H9 (cell line): Measurements from ENCODE around the gene PLEKHG5. TPM values are rescaled to one million over a fixed set of nuclear protein-coding genes. Genes with fewer than 3 reads are reported as not detected.
A peak's percentile ranks its signal among the peaks of the same experiment; 100 is the strongest.

ENCODE experiments used
- DNase-seq: peaks from one replicate; pipeline ENCODE4 v3.0.0-alpha.2; 2017
- H2AFZ ChIP-seq: one replicate; pipeline ENCODE4 v1.6.1; 2013; ENCODE audit warnings: mild to moderate bottlenecking, low read length, control low read depth, moderate library complexity
- H2AK5ac ChIP-seq: 2 replicates; pipeline ENCODE4 v1.6.1; 2013; ENCODE audit warnings: low read length, control low read depth, mixed read lengths; ENCODE audit not compliant: insufficient read length
- H2BK120ac ChIP-seq: one replicate; pipeline ENCODE4 v1.6.1; 2013; ENCODE audit warnings: low read depth, mild to moderate bottlenecking, low read length, control low read depth, inconsistent platforms; ENCODE audit not compliant: poor library complexity, severe bottlenecking
- H2BK12ac ChIP-seq: 2 replicates; pipeline ENCODE4 v1.6.1; 2013; ENCODE audit warnings: low read length, control low read depth, mixed read lengths, low read depth; ENCODE audit not compliant: insufficient read length
- H2BK15ac ChIP-seq: 2 replicates; pipeline ENCODE4 v1.6.1; 2013; ENCODE audit warnings: low read depth, low read length, control low read depth
- H2BK20ac ChIP-seq: one replicate; pipeline ENCODE4 v1.6.1; 2013; ENCODE audit warnings: low read depth, mild to moderate bottlenecking, low read length, control low read depth, inconsistent platforms; ENCODE audit not compliant: poor library complexity, severe bottlenecking
- H2BK5ac ChIP-seq: 2 replicates; pipeline ENCODE4 v1.6.1; 2013; ENCODE audit warnings: low read length, control low read depth, mixed read lengths; ENCODE audit not compliant: insufficient read length
- H3K14ac ChIP-seq: 2 replicates; pipeline ENCODE4 v1.6.1; 2013; ENCODE audit warnings: low read length, control low read depth; ENCODE audit not compliant: insufficient read depth
- H3K18ac ChIP-seq: 2 replicates; pipeline ENCODE4 v1.6.1; 2013; ENCODE audit warnings: low read depth, mild to moderate bottlenecking, mixed read lengths, low read length, control low read depth; ENCODE audit not compliant: insufficient read length
- H3K23ac ChIP-seq: 2 replicates; pipeline ENCODE4 v1.6.1; 2013; ENCODE audit warnings: low read length, control low read depth, mixed read lengths, low read depth; ENCODE audit not compliant: insufficient read length
- H3K23me2 ChIP-seq: 2 replicates; pipeline ENCODE4 v1.6.1; 2013; ENCODE audit warnings: low read depth, mild to moderate bottlenecking, mixed read lengths, low read length, control low read depth; ENCODE audit not compliant: insufficient read length, poor library complexity, severe bottlenecking
- H3K27ac ChIP-seq: 2 replicates; pipeline ENCODE4 v1.5.1; 2013; ENCODE audit warnings: low read length, control low read depth, mixed read lengths, low read depth; ENCODE audit not compliant: insufficient read length
- H3K27me3 ChIP-seq: 2 replicates; pipeline ENCODE4 v1.6.1; 2013; ENCODE audit warnings: low read length, control low read depth, inconsistent platforms; ENCODE audit not compliant: insufficient read depth
- H3K4ac ChIP-seq: 2 replicates; pipeline ENCODE4 v1.6.1; 2013; ENCODE audit warnings: low read depth, mild to moderate bottlenecking, control low read depth, inconsistent platforms, low read length, moderate library complexity
- H3K4me1 ChIP-seq: 2 replicates; pipeline ENCODE4 v1.6.1; 2013; ENCODE audit warnings: low read length, control low read depth, inconsistent platforms; ENCODE audit not compliant: insufficient read depth
- H3K4me2 ChIP-seq: 2 replicates; pipeline ENCODE4 v1.6.1; 2013; ENCODE audit warnings: low read length, control low read depth, mixed read lengths; ENCODE audit not compliant: insufficient read length, insufficient read depth
- H3K56ac ChIP-seq: 2 replicates; pipeline ENCODE4 v1.6.1; 2013; ENCODE audit warnings: low read depth, mild to moderate bottlenecking, mixed read lengths, low read length, control low read depth; ENCODE audit not compliant: insufficient read length
- H3K79me1 ChIP-seq: 2 replicates; pipeline ENCODE4 v1.6.1; 2013; ENCODE audit warnings: low read depth, mild to moderate bottlenecking, moderate library complexity, low read length, control low read depth, inconsistent platforms; ENCODE audit not compliant: insufficient read depth, poor library complexity, severe bottlenecking
- H3K79me2 ChIP-seq: 2 replicates; pipeline ENCODE4 v1.6.1; 2013; ENCODE audit warnings: low read length, control low read depth, inconsistent platforms; ENCODE audit not compliant: insufficient read depth
- H3K9ac ChIP-seq: 2 replicates; pipeline ENCODE4 v1.6.1; 2013; ENCODE audit warnings: low read length, control low read depth, mixed read lengths; ENCODE audit not compliant: insufficient read length; ENCODE audit errors: extremely low read depth
- H3K9me3 ChIP-seq: one replicate; pipeline ENCODE4 v1.6.1; 2013; ENCODE audit warnings: low read depth, low read length, inconsistent platforms; ENCODE audit not compliant: control insufficient read depth
- H3T11ph ChIP-seq: one replicate; pipeline ENCODE4 v1.6.1; 2013; ENCODE audit warnings: mild to moderate bottlenecking, low read length, control low read depth, inconsistent platforms
- H4K20me1 ChIP-seq: one replicate; pipeline ENCODE4 v1.6.1; 2013; ENCODE audit not compliant: control insufficient read depth, insufficient read length, insufficient read depth
- H4K5ac ChIP-seq: 2 replicates; pipeline ENCODE4 v1.6.1; 2013; ENCODE audit warnings: low read depth, mild to moderate bottlenecking, mixed read lengths, low read length, control low read depth; ENCODE audit not compliant: insufficient read length
- H4K8ac ChIP-seq: replicated peaks from 2 replicates; pipeline ENCODE4 v1.6.1; 2013; ENCODE audit warnings: low read length, control low read depth, mixed read lengths, low read depth; ENCODE audit not compliant: insufficient read length
- H4K91ac ChIP-seq: 2 replicates; pipeline ENCODE4 v1.6.1; 2013; ENCODE audit warnings: low read depth, mild to moderate bottlenecking, moderate library complexity, mixed read lengths, low read length, control low read depth; ENCODE audit not compliant: insufficient read length
- H3K27ac Mint-ChIP-seq, 3 experiments: 2 replicates in 2 of 3; 3 replicates in 1 of 3; pipeline ENCODE4 v1.8.0; 2020 to 2021; ENCODE audit warnings: mixed read lengths in 3 of 3, mild to moderate bottlenecking in 1 of 3, moderate library complexity in 1 of 3
- H3K27me3 Mint-ChIP-seq: 2 replicates; pipeline ENCODE4 v1.8.0; 2021; ENCODE audit warnings: low read depth, mild to moderate bottlenecking, moderate library complexity, mixed read lengths
- H3K36me3 Mint-ChIP-seq, 3 experiments: 2 replicates in 2 of 3; 3 replicates in 1 of 3; pipeline ENCODE4 v1.8.0; 2020 to 2021; ENCODE audit warnings: low read depth in 3 of 3, mixed read lengths in 3 of 3; ENCODE audit not compliant: insufficient read depth in 1 of 3
- H3K4me1 Mint-ChIP-seq, 2 experiments: 2 replicates each; pipeline ENCODE4 v1.8.0; 2020; ENCODE audit warnings: mixed read lengths in 2 of 2
- H3K4me3 Mint-ChIP-seq, 2 experiments: 2 replicates in 1 of 2; 3 replicates in 1 of 2; pipeline ENCODE4 v1.8.0; 2020 to 2021; ENCODE audit warnings: mild to moderate bottlenecking in 2 of 2, mixed read lengths in 2 of 2, moderate library complexity in 1 of 2
- H3K9me3 Mint-ChIP-seq, 2 experiments: 2 replicates in 1 of 2; 3 replicates in 1 of 2; pipeline ENCODE4 v1.8.0; 2020; ENCODE audit warnings: mild to moderate bottlenecking in 2 of 2, mixed read lengths in 2 of 2, moderate library complexity in 1 of 2
- CTCF ChIP-seq: fragments of 200-600 bp; sonication (generic); conservative IDR thresholded peaks from 3 replicates; pipeline ENCODE4 v1.8.0; 2021; ENCODE audit warnings: antibody characterized with exemption, mild to moderate bottlenecking
- WGBS: extraction: QIAGEN DNeasy Blood & Tissue Kit; methylation state at CpG from one replicate; pipeline ENCODE4 v1.1.7; 2013; ENCODE audit warnings: missing lambda C conversion rate, low lambda C conversion rate, mixed read lengths; ENCODE audit not compliant: insufficient read length; ENCODE audit errors: extremely low coverage; 5-methylcytosine and 5-hydroxymethylcytosine counted together
- total RNA-seq: library from RNA; stranded (reverse); gene quantifications from 2 replicates; pipeline ENCODE4 v1.2.1, GENCODE V29; 2021

The PLEKHG5 gene
- total RNA-seq, 1 experiment from 2014 or later, result 22.3 TPM

- no peaks in the 10 kb centered on the region for H4K20me1 ChIP-seq
- H3K4ac ChIP-seq, result no peak overlapping the region
- no peaks in the 10 kb centered on the region for H3K79me2 ChIP-seq
- Mint-ChIP-seq H3K36me3 (peaks cover 1 to 35% (median 17%) of the 10 kb centered on the region in 3 experiments; a peak in 6 of 7 replicates), H3K4me3 (peak overlapping the region in 1 of 2 experiments; percentile 32; a peak in 2 of 5 replicates), H3K9me3 (no peaks in the 10 kb centered on the region), H3K27me3 (no peaks in the 10 kb centered on the region; the same call in 1 of the 2 replicates), H3K27ac (peak overlapping the region; percentile 44 to 96 (median 82); a peak in 5 of 7 replicates), H3K4me1 (peaks cover 16 to 26% of the 10 kb centered on the region in 2 experiments)
- H3K4me2 ChIP-seq, result no peak overlapping the region
- H4K91ac ChIP-seq, result no peak overlapping the region
- H3K56ac ChIP-seq, result no peak overlapping the region
- no peaks in the 10 kb centered on the region for H3K27me3 ChIP-seq
- no peak overlapping the region for H2BK120ac ChIP-seq
- TF ChIP-seq CTCF, result no peak
- H2BK5ac ChIP-seq, result no peak overlapping the region
- H3T11ph ChIP-seq, result no peak overlapping the region
- no peaks in the 10 kb centered on the region for H3K23me2 ChIP-seq
- H2BK20ac ChIP-seq, result no peak overlapping the region
- no peak overlapping the region for H2AFZ ChIP-seq
- H2BK15ac ChIP-seq, result no peak overlapping the region
- H3K9me3 ChIP-seq, result no peaks in the 10 kb centered on the region
- no peak overlapping the region for H4K5ac ChIP-seq
- no peak overlapping the region for H3K23ac ChIP-seq
- no peak overlapping the region for H3K18ac ChIP-seq
- DNase-seq, result no peak
- H3K14ac ChIP-seq, result no peak overlapping the region
- no CpG with 5 or more reads among the region's 40 CpGs for WGBS
- H3K9ac ChIP-seq, result no peak overlapping the region
- H4K8ac ChIP-seq, result no peak overlapping the region
- peaks cover 3% of the 10 kb centered on the region; the same call in 1 of the 2 replicates for H3K4me1 ChIP-seq
- no peak overlapping the region for H2AK5ac ChIP-seq
- H2BK12ac ChIP-seq, result no peak overlapping the region
- no peaks in the 10 kb centered on the region for H3K79me1 ChIP-seq
- H3K27ac ChIP-seq, result no peak overlapping the region
Observed at GRCh38 chr1:6461051-6461530, 30.4 kb downstream of the PLEKHG5 start.
